Bronchial epithelial cell (primary cell): ENCODE measurements around the gene ANO6. TPM values are rescaled to one million over a fixed set of nuclear protein-coding genes. Genes with fewer than 3 reads are reported as not detected.

Experiments
- DNase-seq: peaks from one replicate; pipeline ENCODE4 v3.0.0-alpha.2; 2010; ENCODE audit warnings: low read depth
- FAIRE-seq: peaks from 2 replicates; lab custom pipeline; 2011; peaks lifted over from hg19 to GRCh38; lab: Jason Lieb, UNC
- H3K27me3 ChIP-seq: 2 replicates; pipeline ENCODE4 v1.5.1; 2011; ENCODE audit warnings: low read length; ENCODE audit not compliant: control insufficient read depth, insufficient read depth
- H3K36me3 ChIP-seq: 2 replicates; pipeline ENCODE4 v1.5.1; 2011; ENCODE audit warnings: low read length; ENCODE audit not compliant: control insufficient read depth, insufficient read depth
- H3K4me3 ChIP-seq: 2 replicates; pipeline ENCODE4 v1.5.1; 2011; ENCODE audit warnings: mild to moderate bottlenecking, low read depth, low read length, control low read depth
- total RNA-seq: library from RNA; depleted of rRNA; stranded (reverse); fragments of >200 nt; gene quantifications from 2 replicates; pipeline ENCODE4 v1.2.1, GENCODE V29; 2014
- TF ChIP-seq, protein P1 (sequence below): IDR thresholded peaks from 2 replicates; pipeline ENCODE4 v1.5.1; 2011; ENCODE audit warnings: mild to moderate bottlenecking, moderate library complexity, low read length, control low read depth, inconsistent platforms; ENCODE audit not compliant: insufficient read depth, severe bottlenecking

The ANO6 gene
- total RNA-seq, 1 donor from 2014 or later, result 23.2 TPM

DNA sequence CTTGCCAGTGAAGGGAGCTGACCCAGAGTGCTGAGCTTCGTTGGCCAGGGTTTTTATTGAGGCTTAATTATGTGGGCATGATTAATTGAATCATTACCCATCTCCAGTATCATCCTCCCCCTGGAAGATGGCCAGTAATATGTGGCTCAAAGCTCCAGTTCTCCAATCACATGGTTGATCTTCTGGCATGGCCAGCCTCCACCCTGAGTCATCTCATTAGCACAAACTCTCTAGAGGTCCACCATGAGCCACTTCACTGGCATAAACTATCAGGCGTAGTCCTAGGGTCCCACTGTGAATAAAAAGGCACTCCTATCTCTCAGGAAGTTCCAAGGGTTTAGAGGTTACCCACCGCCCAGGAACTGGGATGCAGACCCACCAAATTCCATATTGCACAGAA lies 135.0 kb downstream of the ANO6 start:
- peaks cover 11% of the 10 kb centered on the region for H3K36me3 ChIP-seq

GRCh38 chr12:45351921-45352670 lies 136.2 kb downstream of the ANO6 start:
- no peak for DNase-seq
- TF ChIP-seq, protein P1, sequence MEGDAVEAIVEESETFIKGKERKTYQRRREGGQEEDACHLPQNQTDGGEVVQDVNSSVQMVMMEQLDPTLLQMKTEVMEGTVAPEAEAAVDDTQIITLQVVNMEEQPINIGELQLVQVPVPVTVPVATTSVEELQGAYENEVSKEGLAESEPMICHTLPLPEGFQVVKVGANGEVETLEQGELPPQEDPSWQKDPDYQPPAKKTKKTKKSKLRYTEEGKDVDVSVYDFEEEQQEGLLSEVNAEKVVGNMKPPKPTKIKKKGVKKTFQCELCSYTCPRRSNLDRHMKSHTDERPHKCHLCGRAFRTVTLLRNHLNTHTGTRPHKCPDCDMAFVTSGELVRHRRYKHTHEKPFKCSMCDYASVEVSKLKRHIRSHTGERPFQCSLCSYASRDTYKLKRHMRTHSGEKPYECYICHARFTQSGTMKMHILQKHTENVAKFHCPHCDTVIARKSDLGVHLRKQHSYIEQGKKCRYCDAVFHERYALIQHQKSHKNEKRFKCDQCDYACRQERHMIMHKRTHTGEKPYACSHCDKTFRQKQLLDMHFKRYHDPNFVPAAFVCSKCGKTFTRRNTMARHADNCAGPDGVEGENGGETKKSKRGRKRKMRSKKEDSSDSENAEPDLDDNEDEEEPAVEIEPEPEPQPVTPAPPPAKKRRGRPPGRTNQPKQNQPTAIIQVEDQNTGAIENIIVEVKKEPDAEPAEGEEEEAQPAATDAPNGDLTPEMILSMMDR, result no peak
- FAIRE-seq, result no peak
- H3K27me3 ChIP-seq, result no peaks in the 10 kb centered on the region
- H3K4me3 ChIP-seq, result no peak overlapping the region
- H3K36me3 ChIP-seq, result peaks cover 9% of the 10 kb centered on the region

More for the DNA sequence above, 135.0 kb downstream of the ANO6 start:
- no peak for DNase-seq
- Histone ChIP-seq H3K4me3 (no peak overlapping the region), H3K27me3 (no peaks in the 10 kb centered on the region)
- FAIRE-seq, result no peak
- TF ChIP-seq, protein P1, result no peak

DNA sequence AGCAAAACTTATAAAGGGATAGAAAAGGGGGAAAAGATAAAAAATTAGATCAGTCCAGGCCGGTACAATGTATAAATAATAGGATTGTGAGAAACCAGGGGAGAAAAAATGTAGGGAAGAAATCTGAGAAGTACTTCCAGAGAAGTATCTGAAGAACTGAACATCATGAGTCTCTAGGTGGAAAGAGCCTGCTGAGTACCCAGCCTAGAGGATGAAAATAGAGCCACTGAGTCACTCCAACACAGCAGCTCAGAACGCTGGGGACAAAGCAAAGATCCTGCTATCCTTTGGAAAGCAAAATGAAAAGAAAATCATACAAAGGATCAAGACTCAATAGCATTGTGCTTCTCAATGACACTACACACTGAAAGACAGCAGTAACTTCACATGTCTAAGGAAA lies 138.0 kb downstream of the ANO6 start:
- peaks cover 9% of the 10 kb centered on the region for H3K36me3 ChIP-seq
- FAIRE-seq (no peak), DNase-seq (no peak)
- no peak overlapping the region for H3K4me3 ChIP-seq
- TF ChIP-seq, protein P1, result no peak
- H3K27me3 ChIP-seq, result no peaks in the 10 kb centered on the region

GRCh38 chr12:45354399-45354798 lies 138.5 kb downstream of the ANO6 start:
- peaks cover 9% of the 10 kb centered on the region for H3K36me3 ChIP-seq
- TF ChIP-seq, protein P1, result no peak
- FAIRE-seq, result no peak
- H3K4me3 ChIP-seq, result no peak overlapping the region
- DNase-seq, result no peak
- no peaks in the 10 kb centered on the region for H3K27me3 ChIP-seq

DNA sequence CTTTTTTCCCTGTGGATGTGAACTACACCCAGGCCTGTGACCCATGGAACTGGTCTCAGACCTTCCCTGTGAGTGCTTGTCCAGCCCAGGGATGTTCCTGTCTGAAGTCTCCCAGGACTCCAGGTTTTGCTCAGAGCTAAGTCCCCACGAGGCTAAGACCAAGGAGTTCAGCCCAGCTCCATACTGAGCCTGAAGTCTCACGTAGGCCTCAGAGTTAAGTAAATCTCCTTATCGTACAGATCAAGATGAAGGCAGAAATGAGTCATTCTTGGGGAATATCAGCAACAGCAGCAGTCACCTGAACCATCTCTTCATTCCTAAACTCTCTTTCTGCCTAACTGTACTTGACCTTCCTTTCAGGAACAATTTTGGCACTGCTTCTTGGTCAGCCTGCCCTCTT lies 139.8 kb downstream of the ANO6 start:
- H3K36me3 ChIP-seq, result peaks cover 4% of the 10 kb centered on the region
- FAIRE-seq (no peak), DNase-seq (no peak)
- TF ChIP-seq, protein P1, result no peak
- H3K27me3 ChIP-seq, result no peaks in the 10 kb centered on the region
- H3K4me3 ChIP-seq, result no peak overlapping the region
